Activated B cell treated with CpG ODN at 0.5 μM for 24 hours (primary cell): ENCODE data around the gene SLC18A3. TPM values are rescaled to one million over a fixed set of nuclear protein-coding genes. Genes with fewer than 3 reads are reported as not detected.

Experiments used
- ATAC-seq: fragments of 200-7000 bp; cut with Tn5 transposase; one replicate; pipeline ENCODE4 v1.10.0; 2021; ENCODE audit warnings: low read depth, mild to moderate bottlenecking, moderate library complexity
- CTCF ChIA-PET: fragments of 350-600 bp; sonication (Branson Sonifier 250); formaldehyde crosslinking; loops from one replicate; lab custom pipeline; 2021; ENCODE audit warnings: antibody characterized with exemption; lab: Charles Lee
- POLR2A ChIA-PET: fragments of 350-600 bp; sonication (Branson Sonifier 250); formaldehyde crosslinking; loops from one replicate; lab custom pipeline; 2021; ENCODE audit warnings: antibody characterized with exemption; lab: Charles Lee
- DNase-seq: peaks from one replicate; pipeline ENCODE4 v3.0.0; 2022
- H3K27ac Mint-ChIP-seq: one replicate; pipeline ENCODE4 v1.8.0; 2020; ENCODE audit warnings: mixed read lengths
- H3K27me3 Mint-ChIP-seq: one replicate; pipeline ENCODE4 v1.8.0; 2021; ENCODE audit warnings: mixed read lengths
- H3K36me3 Mint-ChIP-seq: one replicate; pipeline ENCODE4 v1.8.0; 2021; ENCODE audit warnings: low read depth, mixed read lengths
- H3K4me1 Mint-ChIP-seq: one replicate; pipeline ENCODE4 v1.8.0; 2021; ENCODE audit warnings: mixed read lengths
- H3K4me3 Mint-ChIP-seq: one replicate; pipeline ENCODE4 v1.8.0; 2020; ENCODE audit warnings: mild to moderate bottlenecking, mixed read lengths
- H3K9me3 Mint-ChIP-seq: one replicate; pipeline ENCODE4 v1.8.0; 2020; ENCODE audit warnings: mixed read lengths
- intact Hi-C: fragments of 100-400 bp; cut with micrococcal nuclease; formaldehyde crosslinking; loops from one replicate; pipeline ENCODE4 v1.15.1; 2024
- total RNA-seq: library from RNA; stranded (reverse); gene quantifications from 2 replicates; pipeline ENCODE4 v1.2.3, GENCODE V29; 2022
- TF ChIP-seq, protein P1 (sequence below): fragments of 200-600 bp; IDR thresholded peaks from one replicate; pipeline ENCODE4 v1.8.0; 2022; ENCODE audit warnings: antibody characterized with exemption, mild to moderate bottlenecking

The SLC18A3 gene
- total RNA-seq, 1 donor from 2014 or later = not detected

GRCh38 chr10:49595003-49595712 lies 15.0 kb upstream of the SLC18A3 start:
- H3K27ac Mint-ChIP-seq = no peak overlapping the region

DNA sequence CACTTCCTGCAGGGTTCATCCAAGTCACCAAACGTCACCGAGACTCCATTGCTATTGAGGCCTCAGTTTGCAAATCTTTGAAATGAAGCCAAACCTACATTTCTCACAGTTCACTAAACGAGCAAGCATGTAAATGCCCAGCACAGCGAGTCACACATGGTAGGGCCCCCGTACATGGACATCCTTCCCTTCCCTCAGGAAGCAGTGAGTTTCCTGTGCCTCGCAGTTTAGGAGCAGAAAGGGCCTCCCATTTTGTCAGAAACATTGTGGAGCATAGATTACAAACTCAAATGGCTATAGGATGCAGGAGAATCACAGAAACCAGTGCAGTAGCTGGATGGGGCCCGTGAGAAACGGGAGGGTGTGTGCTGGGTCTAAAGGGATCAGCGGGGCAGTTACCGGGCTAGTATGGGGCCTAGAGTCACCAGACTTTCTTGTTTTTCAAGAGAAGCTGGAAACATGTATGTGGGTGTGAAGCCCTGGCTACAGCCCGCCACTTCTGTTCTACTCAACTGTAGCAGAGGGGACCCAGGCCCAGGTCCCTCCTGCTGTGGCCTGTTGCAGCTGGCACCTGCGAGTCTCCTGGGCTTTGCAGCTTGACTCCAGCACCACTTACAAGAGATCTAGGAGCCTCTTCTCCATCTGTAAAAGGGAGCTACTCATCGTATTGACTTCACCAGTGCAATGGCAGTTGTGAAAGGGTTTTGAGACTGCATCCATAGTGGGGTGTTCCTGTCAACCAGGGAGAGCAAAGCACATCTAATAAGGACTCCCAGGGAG lies 14.2 kb upstream of the SLC18A3 start:
- ATAC-seq = no peak
- intact Hi-C loops = no loop called here
- H3K27me3 Mint-ChIP-seq = peaks cover 24% of the 10 kb centered on the region
- no peaks in the 10 kb centered on the region for H3K36me3 Mint-ChIP-seq
- ChIA-PET POLR2A (interaction anchor here (0.8 to 1.1 kb wide), 2 partner anchors 57 to 61 kb away, joined by 3 to 4 read pairs; partner anchors contain the start of gene ERCC6), CTCF (interaction anchor here (0.9 to 2.1 kb wide), 4 partner anchors 55 to 679 kb away, joined by 3 to 12 read pairs (median 3); no protein-coding TSS in a partner anchor)
- H3K27ac Mint-ChIP-seq = no peak overlapping the region
- no peaks in the 10 kb centered on the region for H3K9me3 Mint-ChIP-seq
- no peak for DNase-seq
- no peaks in the 10 kb centered on the region for H3K4me1 Mint-ChIP-seq
- no peak overlapping the region for H3K4me3 Mint-ChIP-seq
- TF ChIP-seq, protein P1, sequence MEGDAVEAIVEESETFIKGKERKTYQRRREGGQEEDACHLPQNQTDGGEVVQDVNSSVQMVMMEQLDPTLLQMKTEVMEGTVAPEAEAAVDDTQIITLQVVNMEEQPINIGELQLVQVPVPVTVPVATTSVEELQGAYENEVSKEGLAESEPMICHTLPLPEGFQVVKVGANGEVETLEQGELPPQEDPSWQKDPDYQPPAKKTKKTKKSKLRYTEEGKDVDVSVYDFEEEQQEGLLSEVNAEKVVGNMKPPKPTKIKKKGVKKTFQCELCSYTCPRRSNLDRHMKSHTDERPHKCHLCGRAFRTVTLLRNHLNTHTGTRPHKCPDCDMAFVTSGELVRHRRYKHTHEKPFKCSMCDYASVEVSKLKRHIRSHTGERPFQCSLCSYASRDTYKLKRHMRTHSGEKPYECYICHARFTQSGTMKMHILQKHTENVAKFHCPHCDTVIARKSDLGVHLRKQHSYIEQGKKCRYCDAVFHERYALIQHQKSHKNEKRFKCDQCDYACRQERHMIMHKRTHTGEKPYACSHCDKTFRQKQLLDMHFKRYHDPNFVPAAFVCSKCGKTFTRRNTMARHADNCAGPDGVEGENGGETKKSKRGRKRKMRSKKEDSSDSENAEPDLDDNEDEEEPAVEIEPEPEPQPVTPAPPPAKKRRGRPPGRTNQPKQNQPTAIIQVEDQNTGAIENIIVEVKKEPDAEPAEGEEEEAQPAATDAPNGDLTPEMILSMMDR = no peak

More at GRCh38 chr10:49595003-49595712, 15.0 kb upstream of the SLC18A3 start:
- intact Hi-C loops = no loop called here
- no peak for ATAC-seq
- TF ChIP-seq, protein P1 = no peak
- H3K4me1 Mint-ChIP-seq = no peaks in the 10 kb centered on the region
- ChIA-PET POLR2A (interaction anchor here (1.1 kb wide), 1 partner anchor 56 kb away, joined by 3 read pairs; the partner anchor contains the start of gene ERCC6), CTCF (interaction anchor here (0.8 to 2.1 kb wide), 6 partner anchors 29 to 680 kb away, joined by 3 to 12 read pairs (median 3); partner anchors contain the start of gene ERCC6)
- H3K9me3 Mint-ChIP-seq = no peaks in the 10 kb centered on the region
- no peaks in the 10 kb centered on the region for H3K36me3 Mint-ChIP-seq
- DNase-seq = no peak
- H3K27me3 Mint-ChIP-seq = peaks cover 21% of the 10 kb centered on the region
- H3K4me3 Mint-ChIP-seq = no peak overlapping the region

GRCh38 chr10:49596493-49596809 lies 13.7 kb upstream of the SLC18A3 start:
- TF ChIP-seq, protein P1 = no peak
- Mint-ChIP-seq H3K27ac (no peak overlapping the region), H3K4me1 (no peaks in the 10 kb centered on the region), H3K9me3 (no peaks in the 10 kb centered on the region), H3K27me3 (peaks cover 25% of the 10 kb centered on the region), H3K36me3 (no peaks in the 10 kb centered on the region), H3K4me3 (no peak overlapping the region)
- CTCF ChIA-PET = interaction anchor here (0.9 kb wide), 1 partner anchor 56 kb away, joined by 3 read pairs; no protein-coding TSS in a partner anchor
- POLR2A ChIA-PET = interaction anchor here (0.8 kb wide), 1 partner anchor 61 kb away, joined by 4 read pairs; no protein-coding TSS in a partner anchor
- ATAC-seq (no peak), DNase-seq (no peak)
- intact Hi-C loops = no loop called here

- intact Hi-C loops = no loop called here
- Mint-ChIP-seq H3K27me3 (peaks cover 25% of the 10 kb centered on the region), H3K27ac (no peak overlapping the region), H3K4me3 (no peak overlapping the region), H3K36me3 (no peaks in the 10 kb centered on the region), H3K4me1 (no peaks in the 10 kb centered on the region), H3K9me3 (no peaks in the 10 kb centered on the region)
- TF ChIP-seq, protein P1 = no peak
- no peak for DNase-seq
- ATAC-seq = no peak
- ChIA-PET POLR2A (interaction anchor here (0.8 kb wide), 1 partner anchor 62 kb away, joined by 4 read pairs; no protein-coding TSS in a partner anchor), CTCF (interaction anchor here (0.9 kb wide), 1 partner anchor 56 kb away, joined by 3 read pairs; no protein-coding TSS in a partner anchor)
These were observed 13.3 kb upstream of the SLC18A3 start for GRCh38 chr10:49596836-49597235.
